ENCODE results near the gene PTGR3. TPM values are rescaled to one million over a fixed set of nuclear protein-coding genes. Genes with fewer than 3 reads are reported as not detected.
A peak's percentile ranks its signal among the peaks of the same experiment; 100 is the strongest.

The PTGR3 gene
- polyA plus RNA-seq (2013, experiment 1 of 2; ENCODE audit: insufficient read length): 13.7 TPM
- polyA plus RNA-seq (2013, experiment 2 of 2; ENCODE audit: insufficient read length): 11.6 TPM

- peak; percentile 92 for DNase-seq
These were observed at the start of gene PTGR3 for GRCh38 chr18:75209129-75209950. TSS of gene PTGR3 (minus strand) at chr18:75209139. CDS start at chr18:75209058, 81 bp downstream.

- no peak for DNase-seq
These were observed 48.7 kb upstream of the PTGR3 start for GRCh38 chr18:75257605-75258004.

- DNase-seq: no peak
These were observed 47.4 kb upstream of the PTGR3 start for GRCh38 chr18:75256376-75256775.

GRCh38 chr18:75255094-75255493 lies 46.2 kb upstream of the PTGR3 start:
- DNase-seq: no peak

GRCh38 chr18:75253784-75254183 lies 44.8 kb upstream of the PTGR3 start:
- no peak for DNase-seq

GRCh38 chr18:75253043-75253442 lies 44.1 kb upstream of the PTGR3 start:
- DNase-seq: no peak

- DNase-seq: no peak
These were observed 43.2 kb upstream of the PTGR3 start for GRCh38 chr18:75252136-75252535.

- no peak for DNase-seq
These were observed 42.5 kb upstream of the PTGR3 start for GRCh38 chr18:75251466-75251865.

GRCh38 chr18:75250471-75250821 lies 41.5 kb upstream of the PTGR3 start:
- no peak for DNase-seq

GRCh38 chr18:75249672-75250470 lies 40.9 kb upstream of the PTGR3 start:
- DNase-seq: no peak

GRCh38 chr18:75249175-75249518 lies 40.2 kb upstream of the PTGR3 start:
- no peak for DNase-seq

GRCh38 chr18:75248426-75249174 lies 39.7 kb upstream of the PTGR3 start:
- no peak for DNase-seq

GRCh38 chr18:75247611-75248421 lies 38.9 kb upstream of the PTGR3 start:
- peak; percentile 49 for DNase-seq

GRCh38 chr18:75246721-75247610 lies 38.0 kb upstream of the PTGR3 start:
- no peak for DNase-seq

- DNase-seq: no peak
These were observed 35.7 kb upstream of the PTGR3 start for GRCh38 chr18:75244351-75245313.

GRCh38 chr18:75241705-75242104 lies 32.8 kb upstream of the PTGR3 start:
- DNase-seq: no peak

- no peak for DNase-seq
These were observed 31.5 kb upstream of the PTGR3 start for GRCh38 chr18:75240433-75240832.

GRCh38 chr18:75238786-75239185 lies 29.8 kb upstream of the PTGR3 start:
- no peak for DNase-seq

GRCh38 chr18:75238100-75238499 lies 29.2 kb upstream of the PTGR3 start:
- no peak for DNase-seq

GRCh38 chr18:75235896-75236295 lies 27.0 kb upstream of the PTGR3 start:
- DNase-seq: no peak
